Adipocyte (in vitro differentiated cells): ENCODE data around the gene SLC22A23.

ENCODE experiments used
- DNase-seq: peaks from one replicate; pipeline ENCODE4 v3.0.0-alpha.2; 2015; ENCODE audit warnings: low read depth
- H3K27me3 ChIP-seq: replicated peaks from 2 replicates; pipeline ENCODE4 v1.7.0; 2013; ENCODE audit warnings: mild to moderate bottlenecking, low read length, moderate library complexity; ENCODE audit not compliant: control insufficient read depth, insufficient read depth
- H3K36me3 ChIP-seq: 2 replicates; pipeline ENCODE4 v1.7.0; 2013; ENCODE audit warnings: low read length, mild to moderate bottlenecking, moderate library complexity; ENCODE audit not compliant: control insufficient read depth, insufficient read depth, severe bottlenecking
- H3K4me1 ChIP-seq: 2 replicates; pipeline ENCODE4 v1.7.0; 2013; ENCODE audit warnings: mild to moderate bottlenecking, low read length, moderate library complexity; ENCODE audit not compliant: control insufficient read depth, insufficient read depth
- H3K4me3 ChIP-seq: 2 replicates; pipeline ENCODE4 v1.7.0; 2013; ENCODE audit warnings: mild to moderate bottlenecking, low read length, moderate library complexity
- H3K9ac ChIP-seq: 2 replicates; pipeline ENCODE4 v1.7.0; 2013; ENCODE audit warnings: mild to moderate bottlenecking, low read length, moderate library complexity
- H3K9me3 ChIP-seq: 2 replicates; pipeline ENCODE4 v1.7.0; 2013; ENCODE audit warnings: mild to moderate bottlenecking, low read length, moderate library complexity; ENCODE audit not compliant: control insufficient read depth

SLC22A23 gene

DNA sequence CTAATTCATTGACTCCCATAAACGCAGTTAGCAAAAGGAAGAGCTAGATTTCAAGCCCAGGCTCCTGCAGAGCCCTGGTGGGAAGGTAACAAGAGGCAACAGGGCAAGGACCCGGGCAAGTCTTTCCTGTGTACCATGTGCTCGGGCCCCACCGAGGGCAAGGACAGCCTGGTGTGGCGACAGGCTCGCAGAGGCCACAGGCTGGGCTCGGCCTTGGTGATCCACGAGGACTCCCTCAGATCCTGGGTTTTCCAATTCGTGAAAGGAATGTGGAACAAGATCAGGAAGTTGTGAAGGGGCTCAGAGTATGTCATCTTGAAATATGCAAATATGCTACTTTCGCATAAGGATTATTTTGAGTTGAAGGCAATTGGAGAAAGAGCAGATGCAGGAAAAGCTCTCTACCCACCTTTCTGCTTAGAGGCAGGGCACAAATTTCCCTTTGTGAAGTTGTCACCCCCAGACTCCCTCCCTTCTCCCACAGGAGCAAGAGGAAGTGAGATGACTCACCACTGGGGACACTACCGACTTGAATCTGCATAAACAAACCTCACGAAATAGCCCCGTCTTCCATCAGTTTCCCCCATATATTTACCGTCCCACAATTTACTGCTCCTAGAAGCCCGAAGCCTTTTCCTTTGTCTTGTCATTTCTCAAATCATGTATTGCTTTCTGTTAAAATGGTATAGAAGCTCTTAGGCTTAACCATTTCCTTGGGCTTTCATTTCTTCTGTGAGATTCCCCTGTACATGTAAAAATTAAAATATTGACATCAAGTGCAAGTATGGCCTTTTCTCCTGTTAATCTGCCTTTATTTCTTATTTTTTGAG lies 119.1 kb downstream of the SLC22A23 start:
- peak; percentile 13 for DNase-seq

DNA sequence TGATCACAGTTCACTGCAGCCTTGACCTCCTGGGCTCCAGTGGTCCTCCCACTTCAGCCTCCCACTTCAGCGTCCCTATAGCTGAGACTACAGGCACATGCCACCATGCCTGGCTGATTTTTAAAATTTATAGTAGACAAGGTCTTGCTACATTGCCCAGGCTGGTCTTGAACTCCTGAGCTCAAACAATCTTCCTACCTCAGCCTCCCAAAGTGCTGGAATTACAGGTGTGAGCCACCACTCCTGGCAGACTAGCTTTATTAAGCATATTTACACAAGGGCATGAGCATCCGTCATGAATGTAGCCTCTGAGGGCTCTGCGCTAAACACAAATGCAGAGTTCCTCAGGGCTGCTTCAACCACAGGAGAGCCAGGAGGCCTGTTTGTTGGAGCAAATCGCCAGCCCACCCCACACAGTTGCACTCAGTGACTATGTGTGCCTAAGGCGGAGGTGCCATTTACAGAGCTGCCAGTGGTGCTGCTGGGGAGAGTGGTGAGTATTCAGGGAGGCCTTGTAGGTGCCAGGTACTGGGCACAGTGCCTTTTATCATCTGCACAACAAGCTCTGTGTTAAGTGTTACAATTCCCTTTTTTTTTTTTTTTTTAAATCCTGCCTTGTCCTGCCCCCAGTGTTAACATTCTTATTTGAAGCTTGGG lies 119.9 kb downstream of the SLC22A23 start:
- no peaks in the 10 kb centered on the region for H3K9me3 ChIP-seq
- no peaks in the 10 kb centered on the region for H3K27me3 ChIP-seq
- no peak overlapping the region for H3K4me3 ChIP-seq
- no peak overlapping the region for H3K9ac ChIP-seq
- peaks cover 55% of the 10 kb centered on the region for H3K4me1 ChIP-seq
- H3K36me3 ChIP-seq = no peaks in the 10 kb centered on the region
- DNase-seq = no peak

More for the DNA sequence above, 119.1 kb downstream of the SLC22A23 start:
- H3K36me3 ChIP-seq = no peaks in the 10 kb centered on the region
- H3K4me3 ChIP-seq = no peak overlapping the region
- H3K27me3 ChIP-seq = no peaks in the 10 kb centered on the region
- peaks cover 60% of the 10 kb centered on the region for H3K4me1 ChIP-seq
- no peaks in the 10 kb centered on the region for H3K9me3 ChIP-seq
- H3K9ac ChIP-seq = no peak overlapping the region

DNA sequence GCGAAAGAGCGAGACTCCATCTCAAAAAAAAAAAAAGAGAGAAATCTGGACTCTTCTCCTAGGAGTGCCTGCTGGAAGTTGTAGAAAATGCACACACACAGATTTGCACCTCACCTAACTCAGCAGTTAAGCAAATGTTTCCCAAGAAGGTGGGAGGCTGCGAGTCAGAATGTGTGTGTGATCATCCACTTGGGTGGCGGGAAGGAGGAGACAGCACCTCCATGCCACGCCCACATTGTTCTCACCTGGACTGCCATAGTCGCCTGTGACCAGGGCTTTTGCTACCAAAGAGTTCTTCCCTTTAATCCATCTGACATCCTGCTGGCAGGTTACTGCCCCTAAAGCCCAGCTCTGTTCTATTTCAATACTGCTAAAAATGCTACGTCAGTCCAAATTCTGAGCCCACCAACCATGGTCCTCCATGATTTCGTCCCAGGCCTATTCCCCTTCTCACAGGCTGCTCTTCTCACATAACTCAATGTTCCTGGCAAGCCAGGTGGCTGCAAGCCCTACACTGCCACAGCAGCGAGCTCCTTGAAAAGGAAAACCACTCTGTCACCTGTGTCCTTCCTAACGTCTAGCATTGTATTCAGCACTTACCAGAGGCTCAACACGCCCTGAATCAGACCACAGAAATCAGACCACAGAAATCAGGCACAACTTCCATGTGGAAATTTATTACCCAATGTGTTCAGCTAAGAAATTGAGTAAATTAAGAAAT lies 120.6 kb downstream of the SLC22A23 start:
- Histone ChIP-seq H3K4me1 (peaks cover 54% of the 10 kb centered on the region), H3K27me3 (no peaks in the 10 kb centered on the region), H3K9ac (no peak overlapping the region), H3K9me3 (no peaks in the 10 kb centered on the region), H3K36me3 (no peaks in the 10 kb centered on the region), H3K4me3 (no peak overlapping the region)
- no peak for DNase-seq

DNA sequence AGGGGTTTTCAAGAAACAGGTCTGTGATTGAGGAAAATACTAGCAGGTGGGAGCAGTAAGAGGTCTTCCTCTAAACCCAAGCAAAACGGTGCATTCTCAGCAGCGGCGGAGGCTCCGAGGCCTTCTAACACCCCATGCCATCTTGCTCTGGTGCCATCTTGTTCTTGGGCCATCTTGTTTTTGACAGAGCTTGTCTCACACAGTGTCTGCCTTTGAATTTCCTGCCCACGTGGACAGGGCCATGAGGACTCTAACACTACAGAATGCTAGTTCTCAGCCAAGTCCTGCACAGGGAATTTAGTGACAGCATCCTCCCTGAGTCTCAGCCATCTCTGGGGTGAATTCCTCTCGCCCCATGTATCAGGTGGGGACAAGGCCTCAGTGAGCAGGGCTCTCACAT lies 121.7 kb downstream of the SLC22A23 start:
- no peaks in the 10 kb centered on the region for H3K36me3 ChIP-seq
- H3K9ac ChIP-seq = no peak overlapping the region
- no peaks in the 10 kb centered on the region for H3K27me3 ChIP-seq
- no peak for DNase-seq
- no peak overlapping the region for H3K4me3 ChIP-seq
- H3K9me3 ChIP-seq = no peaks in the 10 kb centered on the region
- peaks cover 44% of the 10 kb centered on the region for H3K4me1 ChIP-seq

DNA sequence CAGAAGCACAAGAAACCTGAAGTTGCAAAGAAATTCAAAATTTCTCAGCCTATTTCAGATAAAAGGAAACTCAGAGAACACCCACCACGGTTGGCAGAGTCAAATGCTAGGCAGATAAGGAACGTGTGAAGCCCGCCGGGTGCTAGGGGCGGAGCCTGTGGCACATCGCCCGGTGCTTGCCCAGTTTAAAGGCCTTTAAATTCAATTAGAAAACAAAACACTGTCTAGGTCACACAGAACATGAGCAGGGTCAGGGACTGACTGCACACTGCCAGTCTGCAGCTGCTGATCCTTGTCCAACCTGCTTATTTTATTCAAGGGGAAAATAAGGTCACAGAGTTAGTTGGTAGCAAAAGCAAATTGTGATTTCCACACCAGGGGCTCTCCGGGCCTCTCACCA lies 122.3 kb downstream of the SLC22A23 start:
- Histone ChIP-seq H3K36me3 (no peaks in the 10 kb centered on the region), H3K4me1 (peaks cover 38% of the 10 kb centered on the region), H3K4me3 (no peak overlapping the region), H3K9me3 (no peaks in the 10 kb centered on the region), H3K27me3 (no peaks in the 10 kb centered on the region), H3K9ac (no peak overlapping the region)
- DNase-seq = no peak

DNA sequence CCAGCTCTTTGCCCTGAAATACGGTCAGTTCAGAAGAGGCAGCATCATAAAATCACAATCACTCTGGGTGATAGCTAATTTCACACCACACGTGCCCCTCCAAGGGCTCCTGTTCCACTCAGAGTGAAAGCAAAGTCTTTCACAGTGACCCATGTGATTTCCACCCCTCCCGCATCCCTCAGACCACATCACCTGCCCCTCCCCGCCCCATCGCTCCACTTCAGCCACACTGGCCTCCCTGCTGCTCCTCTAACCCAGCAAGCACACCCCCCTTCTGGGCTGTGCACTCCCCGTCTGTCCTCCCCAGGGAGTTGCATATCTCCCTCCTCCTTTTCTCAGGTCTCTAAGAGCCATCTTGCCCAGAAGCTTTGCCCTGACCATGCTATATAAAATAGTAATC lies 123.6 kb downstream of the SLC22A23 start:
- Histone ChIP-seq H3K36me3 (no peaks in the 10 kb centered on the region), H3K27me3 (no peaks in the 10 kb centered on the region), H3K9me3 (no peaks in the 10 kb centered on the region), H3K9ac (no peak overlapping the region), H3K4me1 (peaks cover 25% of the 10 kb centered on the region), H3K4me3 (no peak overlapping the region)
- DNase-seq = no peak

DNA sequence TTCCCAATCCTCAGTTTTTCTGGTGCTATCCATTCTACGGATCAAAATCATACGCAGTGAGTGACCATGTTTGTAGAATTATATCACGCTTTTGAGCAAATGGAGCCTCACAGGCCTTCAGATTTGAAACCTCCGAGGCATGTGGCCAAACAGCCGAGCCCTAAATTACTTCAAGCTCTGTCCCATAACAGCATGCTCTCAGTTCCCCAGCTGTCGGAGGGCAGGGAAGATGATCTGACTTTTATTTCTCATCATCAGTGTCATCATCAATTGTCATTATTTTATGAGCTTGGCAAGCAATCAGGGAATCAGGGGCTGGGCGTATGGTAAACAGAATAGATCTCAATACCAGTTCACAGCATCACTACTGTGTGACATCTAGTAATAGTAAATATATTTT lies 124.9 kb downstream of the SLC22A23 start:
- H3K9me3 ChIP-seq = no peaks in the 10 kb centered on the region
- no peak overlapping the region for H3K9ac ChIP-seq
- no peaks in the 10 kb centered on the region for H3K36me3 ChIP-seq
- DNase-seq = no peak
- H3K27me3 ChIP-seq = no peaks in the 10 kb centered on the region
- peaks cover 18% of the 10 kb centered on the region for H3K4me1 ChIP-seq
- no peak overlapping the region for H3K4me3 ChIP-seq

DNA sequence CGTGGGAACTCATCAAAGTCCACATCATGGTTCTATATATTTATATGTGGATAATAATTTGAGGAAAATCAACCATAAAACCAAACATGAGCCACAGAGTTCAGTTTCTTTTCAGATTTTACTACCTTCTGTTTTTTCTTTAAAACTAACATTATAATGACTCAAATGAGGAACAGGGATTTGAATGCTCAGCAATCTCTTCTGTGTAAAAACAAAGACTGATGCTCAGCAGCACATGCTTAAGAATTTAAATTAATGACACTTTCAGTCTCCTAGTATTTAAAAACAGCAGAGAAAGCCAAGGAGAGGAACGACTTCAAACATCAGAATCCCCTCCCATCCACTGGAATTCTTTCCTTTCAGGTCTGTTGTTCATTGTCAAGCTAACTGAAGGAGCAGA lies 125.4 kb downstream of the SLC22A23 start:
- Histone ChIP-seq H3K27me3 (no peaks in the 10 kb centered on the region), H3K4me3 (no peak overlapping the region), H3K36me3 (no peaks in the 10 kb centered on the region), H3K9ac (no peak overlapping the region), H3K9me3 (no peaks in the 10 kb centered on the region), H3K4me1 (peaks cover 22% of the 10 kb centered on the region)
- no peak for DNase-seq

DNA sequence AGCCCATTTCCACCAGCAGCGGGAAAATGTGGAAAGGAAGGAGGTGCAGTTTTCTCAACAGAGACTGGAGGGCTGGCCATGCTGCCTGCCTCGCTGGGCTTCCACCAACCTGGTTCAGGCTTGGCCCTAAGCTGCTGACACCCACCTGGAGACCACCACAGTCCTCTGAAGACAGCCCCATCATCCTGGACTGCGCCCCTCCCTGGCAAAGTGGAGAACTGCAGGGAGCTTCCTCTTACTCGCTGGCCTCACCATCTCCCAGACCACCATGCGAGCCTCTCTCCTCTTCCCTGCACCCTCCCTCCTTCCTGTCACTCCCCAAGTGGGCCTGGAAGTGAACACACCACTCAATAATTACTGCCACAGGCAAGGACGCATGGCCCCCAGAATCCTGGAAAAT lies 126.7 kb downstream of the SLC22A23 start:
- Histone ChIP-seq H3K27me3 (no peaks in the 10 kb centered on the region), H3K9me3 (no peaks in the 10 kb centered on the region), H3K4me1 (peaks cover 23% of the 10 kb centered on the region), H3K9ac (no peak overlapping the region), H3K4me3 (no peak overlapping the region), H3K36me3 (no peaks in the 10 kb centered on the region)
- no peak for DNase-seq

DNA sequence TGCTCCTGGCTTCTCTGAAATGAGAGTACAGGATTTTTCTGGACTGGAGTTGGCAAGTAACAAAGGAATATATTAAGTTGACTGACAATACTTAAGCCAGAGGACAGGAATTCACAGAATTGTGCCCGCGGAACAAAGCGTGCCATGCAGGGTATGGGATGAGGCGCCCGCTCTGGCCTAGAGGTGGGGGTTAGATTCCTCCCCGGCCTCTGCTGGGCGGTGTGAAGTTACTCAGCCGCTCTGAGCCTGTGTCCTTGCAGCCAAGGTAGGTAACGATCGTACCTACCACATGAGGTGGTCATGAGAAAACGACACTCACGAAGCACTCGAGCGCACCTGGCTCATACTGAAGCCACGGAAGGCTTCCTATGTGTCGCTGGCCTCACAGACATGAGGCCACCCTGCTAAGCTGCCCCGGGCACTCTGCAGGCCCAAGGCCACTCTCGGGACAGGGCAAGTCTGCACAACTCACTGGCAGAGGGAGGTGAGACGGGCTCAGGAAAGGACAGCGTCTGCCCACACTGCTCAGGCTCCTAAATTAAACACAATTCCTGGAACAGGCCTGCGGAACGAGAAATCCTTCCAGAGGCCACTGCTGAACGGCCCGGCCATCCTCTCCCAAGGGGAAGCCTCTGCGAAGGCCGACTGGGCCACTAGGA lies 127.3 kb downstream of the SLC22A23 start:
- Histone ChIP-seq H3K9me3 (no peaks in the 10 kb centered on the region), H3K9ac (no peak overlapping the region), H3K27me3 (no peaks in the 10 kb centered on the region), H3K36me3 (no peaks in the 10 kb centered on the region), H3K4me3 (no peak overlapping the region), H3K4me1 (peaks cover 28% of the 10 kb centered on the region)
- DNase-seq = no peak

DNA sequence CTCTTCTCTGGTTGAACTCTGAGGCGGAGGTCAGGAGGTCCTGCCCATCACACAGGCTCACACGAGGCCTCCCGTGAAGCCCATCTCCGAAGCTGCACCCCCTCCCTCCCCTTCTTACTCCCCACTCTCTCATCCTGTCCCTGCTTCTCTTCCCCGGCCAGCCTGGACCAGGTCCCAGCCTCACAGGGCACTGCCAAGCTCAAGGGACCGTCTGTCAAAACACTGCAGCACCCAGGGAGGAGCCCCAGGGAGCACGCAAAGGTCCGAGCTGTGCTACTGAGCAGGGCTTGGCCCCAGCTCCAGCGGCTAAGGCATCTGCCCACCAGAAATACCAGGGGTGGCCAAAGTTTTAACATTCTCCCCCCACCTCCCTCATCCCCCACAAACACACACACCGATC lies 128.1 kb downstream of the SLC22A23 start:
- no peaks in the 10 kb centered on the region for H3K27me3 ChIP-seq
- DNase-seq = no peak
- H3K36me3 ChIP-seq = no peaks in the 10 kb centered on the region
- no peaks in the 10 kb centered on the region for H3K9me3 ChIP-seq
- H3K4me1 ChIP-seq = peaks cover 31% of the 10 kb centered on the region
- no peak overlapping the region for H3K9ac ChIP-seq
- H3K4me3 ChIP-seq = no peak overlapping the region
